ENCODE results near the gene PTPRG. TPM values are rescaled to one million over a fixed set of nuclear protein-coding genes. Genes with fewer than 3 reads are reported as not detected.

Gene PTPRG
- total RNA-seq, 2 experiments from 2014 or later = 0.03 to 0.05 TPM

GRCh38 chr3:61975936-61976335 lies 414.6 kb downstream of the PTPRG start:
- Histone ChIP-seq H3K27ac (ENCODE audit: low read depth in 1 of 2, low read length in 2 of 2) (no peak overlapping the region), H3K36me3 (ENCODE audit: insufficient read depth, low read length) (no peaks in the 10 kb centered on the region), H3K4me1 (ENCODE audit: insufficient read depth, low read length) (no peaks in the 10 kb centered on the region), H3K9me3 (ENCODE audit: control insufficient read depth in 1 of 2, insufficient read depth in 1 of 2, low read length in 2 of 2) (no peaks in the 10 kb centered on the region), H3K4me3 (ENCODE audit: low read length) (no peak overlapping the region), H3K27me3 (ENCODE audit: control insufficient read depth in 1 of 2, insufficient read depth in 2 of 2, low read length in 2 of 2) (no peaks in the 10 kb centered on the region)
- H3K27me3 Mint-ChIP-seq = no peaks in the 10 kb centered on the region
- no peaks in the 10 kb centered on the region for H3K4me1 Mint-ChIP-seq (ENCODE audit: low read depth)
- ChIA-PET CTCF (no interaction called here), POLR2A (no interaction called here)
- intact Hi-C loops (cut with DNase I, micrococcal nuclease) = no loop called here
- DNase-seq (no peak), ATAC-seq (ENCODE audit: poor library complexity) (no peak)
- H3K4me3 Mint-ChIP-seq = no peak overlapping the region
- no peaks in the 10 kb centered on the region for H3K9me3 Mint-ChIP-seq
- H3K27ac Mint-ChIP-seq = no peak overlapping the region
- H3K36me3 Mint-ChIP-seq (ENCODE audit: low read depth) = no peaks in the 10 kb centered on the region
- TF ChIP-seq, protein P1, sequence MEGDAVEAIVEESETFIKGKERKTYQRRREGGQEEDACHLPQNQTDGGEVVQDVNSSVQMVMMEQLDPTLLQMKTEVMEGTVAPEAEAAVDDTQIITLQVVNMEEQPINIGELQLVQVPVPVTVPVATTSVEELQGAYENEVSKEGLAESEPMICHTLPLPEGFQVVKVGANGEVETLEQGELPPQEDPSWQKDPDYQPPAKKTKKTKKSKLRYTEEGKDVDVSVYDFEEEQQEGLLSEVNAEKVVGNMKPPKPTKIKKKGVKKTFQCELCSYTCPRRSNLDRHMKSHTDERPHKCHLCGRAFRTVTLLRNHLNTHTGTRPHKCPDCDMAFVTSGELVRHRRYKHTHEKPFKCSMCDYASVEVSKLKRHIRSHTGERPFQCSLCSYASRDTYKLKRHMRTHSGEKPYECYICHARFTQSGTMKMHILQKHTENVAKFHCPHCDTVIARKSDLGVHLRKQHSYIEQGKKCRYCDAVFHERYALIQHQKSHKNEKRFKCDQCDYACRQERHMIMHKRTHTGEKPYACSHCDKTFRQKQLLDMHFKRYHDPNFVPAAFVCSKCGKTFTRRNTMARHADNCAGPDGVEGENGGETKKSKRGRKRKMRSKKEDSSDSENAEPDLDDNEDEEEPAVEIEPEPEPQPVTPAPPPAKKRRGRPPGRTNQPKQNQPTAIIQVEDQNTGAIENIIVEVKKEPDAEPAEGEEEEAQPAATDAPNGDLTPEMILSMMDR (IDR thresholded peaks at IDR 0.05) = no peak

DNA sequence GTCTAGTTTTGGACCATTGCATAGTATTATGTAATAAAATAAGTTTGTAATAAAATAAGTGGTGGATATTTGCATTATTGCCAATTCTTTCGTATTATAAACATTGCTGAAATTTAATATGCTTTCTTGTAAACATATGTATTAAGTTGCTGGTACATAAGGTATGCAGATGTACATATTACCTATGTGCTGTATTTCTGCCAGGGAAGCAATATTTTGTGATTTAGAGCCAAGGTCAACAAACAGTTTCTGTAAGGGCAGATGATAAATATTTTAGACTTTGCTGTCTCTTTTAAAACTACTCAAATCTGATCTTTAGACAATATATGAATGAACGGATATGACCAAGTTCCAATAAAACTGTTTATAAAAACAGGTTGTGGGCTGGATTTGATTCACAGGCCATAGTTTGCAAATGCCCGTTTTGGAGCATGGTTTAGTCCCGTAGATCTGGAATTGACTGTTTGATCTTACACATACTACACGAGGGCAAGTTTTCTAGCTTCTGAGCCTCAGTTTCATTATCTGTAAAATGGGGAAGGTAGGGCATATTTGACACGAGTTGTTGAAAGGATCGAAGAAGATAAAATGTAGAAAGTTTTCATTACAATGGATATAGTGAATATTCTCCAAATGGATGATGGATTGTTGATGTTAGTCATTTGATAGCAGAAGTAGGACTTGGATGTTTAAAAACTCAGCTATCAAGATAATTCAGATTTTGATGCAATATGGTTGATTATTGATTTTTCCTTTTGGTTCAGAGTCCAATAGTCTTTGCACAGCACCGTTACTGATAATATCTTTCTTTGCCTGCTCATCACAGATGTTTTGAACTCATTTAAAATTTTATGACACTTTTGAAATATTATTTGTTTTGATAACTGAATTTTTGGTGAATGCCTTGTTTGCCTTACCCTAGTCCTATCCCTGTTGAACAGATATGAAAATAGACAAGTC lies 417.4 kb downstream of the PTPRG start:
- Mint-ChIP-seq H3K9me3 (no peaks in the 10 kb centered on the region), H3K4me3 (no peak overlapping the region), H3K4me1 (ENCODE audit: low read depth) (no peaks in the 10 kb centered on the region), H3K27ac (no peak overlapping the region), H3K36me3 (ENCODE audit: low read depth) (no peaks in the 10 kb centered on the region), H3K27me3 (no peaks in the 10 kb centered on the region)
- CTCF ChIA-PET = no interaction called here
- intact Hi-C loops (cut with DNase I, micrococcal nuclease) = no loop called here
- DNase-seq = no peak
- POLR2A ChIA-PET = no interaction called here
- H3K4me3 ChIP-seq (ENCODE audit: low read length) = no peak overlapping the region
- TF ChIP-seq, protein P1 (IDR thresholded peaks at IDR 0.05) = no peak
- ATAC-seq (ENCODE audit: poor library complexity) = no peak
- H3K27ac ChIP-seq (ENCODE audit: low read depth in 1 of 2, low read length in 2 of 2) = no peak overlapping the region
- no peaks in the 10 kb centered on the region for H3K27me3 ChIP-seq (ENCODE audit: control insufficient read depth in 1 of 2, insufficient read depth in 2 of 2, low read length in 2 of 2)
- H3K9me3 ChIP-seq (ENCODE audit: control insufficient read depth in 1 of 2, insufficient read depth in 1 of 2, low read length in 2 of 2) = no peaks in the 10 kb centered on the region
- no peaks in the 10 kb centered on the region for H3K4me1 ChIP-seq (ENCODE audit: insufficient read depth, low read length)
- H3K36me3 ChIP-seq (ENCODE audit: insufficient read depth, low read length) = no peaks in the 10 kb centered on the region

DNA sequence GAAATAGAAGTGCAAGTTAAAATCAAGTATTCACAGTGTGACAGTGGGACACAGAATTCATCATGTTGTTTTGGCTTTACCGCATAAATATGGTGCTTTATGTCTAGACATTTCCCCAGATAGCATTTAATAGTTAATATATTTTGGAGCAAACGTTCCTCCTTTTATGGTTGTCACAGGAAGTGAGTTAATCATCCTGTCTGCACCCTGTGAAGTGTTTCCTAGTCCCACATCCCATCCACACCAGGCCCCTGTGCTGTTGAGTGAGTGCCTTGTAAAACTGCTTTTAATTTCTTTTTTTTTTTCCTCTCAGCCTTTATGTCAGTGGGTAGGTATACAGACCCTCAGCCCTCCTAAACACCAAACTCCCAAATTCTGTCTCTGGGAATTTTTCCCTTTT lies 418.3 kb downstream of the PTPRG start:
- Histone ChIP-seq H3K27ac (ENCODE audit: low read depth in 1 of 2, low read length in 2 of 2) (no peak overlapping the region), H3K27me3 (ENCODE audit: control insufficient read depth in 1 of 2, insufficient read depth in 2 of 2, low read length in 2 of 2) (no peaks in the 10 kb centered on the region), H3K36me3 (ENCODE audit: insufficient read depth, low read length) (no peaks in the 10 kb centered on the region), H3K9me3 (ENCODE audit: control insufficient read depth in 1 of 2, insufficient read depth in 1 of 2, low read length in 2 of 2) (no peaks in the 10 kb centered on the region), H3K4me3 (ENCODE audit: low read length) (no peak overlapping the region), H3K4me1 (ENCODE audit: insufficient read depth, low read length) (no peaks in the 10 kb centered on the region)
- H3K4me1 Mint-ChIP-seq (ENCODE audit: low read depth) = no peaks in the 10 kb centered on the region
- no peak overlapping the region for H3K4me3 Mint-ChIP-seq
- TF ChIP-seq, protein P1 (IDR thresholded peaks at IDR 0.05) = no peak
- H3K9me3 Mint-ChIP-seq = no peaks in the 10 kb centered on the region
- ChIA-PET CTCF (no interaction called here), POLR2A (no interaction called here)
- no peak overlapping the region for H3K27ac Mint-ChIP-seq
- no peaks in the 10 kb centered on the region for H3K36me3 Mint-ChIP-seq (ENCODE audit: low read depth)
- H3K27me3 Mint-ChIP-seq = no peaks in the 10 kb centered on the region
- DNase-seq = no peak
- ATAC-seq (ENCODE audit: poor library complexity) = no peak
- intact Hi-C loops (cut with DNase I, micrococcal nuclease) = no loop called here

All from CD4-positive, alpha-beta T cell (primary cell).